ENCODE measurements around the gene LDLRAD4.

Gene LDLRAD4

DNA sequence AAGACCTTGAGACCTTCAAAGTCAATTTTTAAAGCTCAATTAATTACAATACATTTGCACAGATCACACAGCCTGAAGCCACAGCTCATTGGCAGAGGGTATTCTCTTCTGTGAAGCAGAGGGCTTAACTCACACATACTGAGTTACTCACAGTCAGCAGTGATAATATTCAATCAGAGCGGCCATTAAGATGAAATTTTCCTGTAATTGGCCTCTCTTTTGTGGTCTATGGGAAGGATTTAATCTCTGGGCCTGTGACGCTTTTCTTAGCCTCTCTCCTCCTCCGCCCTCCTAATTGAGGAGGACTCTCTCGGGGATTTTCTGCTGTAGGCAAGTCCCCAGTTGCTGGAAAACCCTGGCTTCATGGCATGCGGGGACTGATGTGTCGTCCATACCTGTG lies 12.3 kb upstream of the LDLRAD4 start:
- no peak for DNase-seq

DNA sequence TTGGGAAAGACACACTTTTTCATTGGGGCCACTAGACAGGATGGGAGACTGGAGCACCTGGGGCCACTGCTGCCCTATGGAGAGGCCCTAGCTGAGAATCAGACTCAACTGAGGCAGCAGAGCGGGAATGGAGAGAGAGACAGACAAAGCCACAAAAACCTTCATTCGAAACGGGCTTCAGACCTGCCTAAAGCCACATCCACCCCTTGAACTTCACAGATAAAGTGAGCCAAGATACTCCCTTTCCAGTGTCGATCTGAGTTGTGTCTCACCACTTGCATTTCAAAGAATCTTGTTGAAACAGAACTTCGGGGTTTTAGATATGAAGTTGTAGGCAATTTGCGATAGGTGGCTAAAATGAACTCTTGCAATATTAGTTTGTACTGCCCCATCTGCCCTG lies 11.3 kb upstream of the LDLRAD4 start:
- no peak for DNase-seq

DNA sequence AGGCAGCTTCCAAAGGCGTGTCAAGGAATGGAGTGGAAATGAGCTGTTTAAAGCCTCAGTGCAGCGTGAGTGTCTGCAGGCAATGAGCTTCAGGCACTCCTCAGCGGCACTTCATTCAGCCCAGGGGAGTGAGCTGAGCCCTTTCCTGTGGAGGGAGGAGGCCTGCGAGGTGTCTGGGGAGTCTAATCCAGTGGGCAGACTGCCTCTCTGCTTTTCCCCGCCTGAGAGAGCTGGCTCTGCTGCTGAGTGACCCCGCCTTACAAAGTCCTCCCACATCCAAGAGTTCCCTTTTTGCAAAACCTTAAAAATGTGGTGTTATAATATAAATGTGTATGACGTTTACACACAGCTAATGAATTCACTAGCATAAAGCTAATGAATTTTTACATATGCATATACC lies 7.0 kb upstream of the LDLRAD4 start:
- no peak for DNase-seq

- DNase-seq: no peak
These were observed 5.3 kb upstream of the LDLRAD4 start for GRCh38 chr18:13213036-13213795.

- no peak for DNase-seq
These were observed 4.0 kb upstream of the LDLRAD4 start for GRCh38 chr18:13214609-13215008.

GRCh38 chr18:13216092-13216582 lies 2.4 kb upstream of the LDLRAD4 start:
- peak; percentile 24 to 55 for DNase-seq

- no peak for DNase-seq
These were observed 1.7 kb upstream of the LDLRAD4 start for GRCh38 chr18:13216711-13217465.

- DNase-seq: peak; percentile 4 to 69
These were observed 1.0 kb upstream of the LDLRAD4 start for GRCh38 chr18:13217466-13217961.

DNA sequence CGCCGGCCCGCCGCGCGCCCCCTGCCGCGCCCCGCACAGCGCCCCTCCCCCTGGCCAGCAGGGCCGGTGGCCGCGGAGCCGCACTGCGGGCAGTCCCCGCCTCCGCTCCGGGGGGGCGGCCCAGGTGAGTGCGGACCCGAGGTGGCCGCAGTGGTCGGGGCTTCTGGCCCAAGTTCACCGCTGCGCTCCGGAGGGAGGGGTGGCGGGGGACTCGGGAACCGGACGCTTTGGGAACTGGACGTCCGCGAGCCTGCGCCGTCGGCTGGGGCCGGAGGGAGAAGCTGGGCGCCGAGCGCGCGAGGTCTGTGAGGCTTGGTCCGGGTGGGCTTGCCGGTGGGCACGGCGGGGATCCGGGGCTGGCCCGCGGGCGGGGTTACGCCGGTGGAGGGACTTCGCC lies 591 bp upstream of the LDLRAD4 start:
- DNase-seq: no peak

DNA sequence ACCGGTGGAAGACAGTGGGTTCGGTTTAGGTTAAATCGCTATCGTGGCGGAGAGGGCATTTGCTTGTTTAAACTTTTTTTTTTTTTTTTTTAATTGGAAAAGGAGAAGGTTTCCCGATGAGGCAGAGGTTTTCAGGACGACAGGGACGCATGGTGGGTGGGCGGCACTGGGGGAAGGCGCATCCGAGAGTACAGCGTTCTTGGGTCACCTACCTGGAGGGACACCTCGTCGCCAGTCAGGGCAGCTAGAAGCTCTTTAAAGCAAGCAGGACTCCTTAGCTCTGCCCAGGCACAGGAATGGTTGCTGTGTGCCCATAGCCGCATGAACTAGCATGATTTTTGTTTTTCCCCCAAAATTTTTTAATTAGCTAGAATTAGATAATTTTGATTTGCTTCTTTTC lies 437 bp downstream of the LDLRAD4 start:
- DNase-seq: no peak

GRCh38 chr18:13219593-13220159 lies 1.1 kb downstream of the LDLRAD4 start:
- DNase-seq: no peak

GRCh38 chr18:13220361-13220991 lies 1.9 kb downstream of the LDLRAD4 start:
- DNase-seq: no peak

- DNase-seq: no peak
These were observed 3.6 kb downstream of the LDLRAD4 start for GRCh38 chr18:13221869-13222855.

DNA sequence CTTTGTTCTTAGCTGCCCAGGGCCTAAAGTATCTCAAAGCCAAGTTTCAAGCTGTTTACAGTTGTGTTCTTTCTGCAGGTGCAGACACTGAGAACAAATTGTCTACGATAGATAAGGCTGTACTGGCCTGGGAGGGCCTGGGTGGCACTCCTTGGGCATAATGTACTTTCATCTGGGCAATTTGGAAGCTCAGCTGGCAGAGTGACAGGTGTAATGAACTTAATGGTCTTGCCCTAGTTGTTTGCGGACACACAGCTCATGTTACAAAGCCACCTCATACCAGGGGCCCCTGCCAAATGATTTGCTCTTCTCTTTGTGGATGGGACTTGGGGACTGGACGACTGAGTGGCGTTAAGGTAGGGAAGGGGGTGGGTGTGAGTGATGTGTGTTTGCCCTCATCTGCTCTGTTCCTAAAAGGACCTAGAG lies 4.3 kb downstream of the LDLRAD4 start:
- no peak for DNase-seq

DNA sequence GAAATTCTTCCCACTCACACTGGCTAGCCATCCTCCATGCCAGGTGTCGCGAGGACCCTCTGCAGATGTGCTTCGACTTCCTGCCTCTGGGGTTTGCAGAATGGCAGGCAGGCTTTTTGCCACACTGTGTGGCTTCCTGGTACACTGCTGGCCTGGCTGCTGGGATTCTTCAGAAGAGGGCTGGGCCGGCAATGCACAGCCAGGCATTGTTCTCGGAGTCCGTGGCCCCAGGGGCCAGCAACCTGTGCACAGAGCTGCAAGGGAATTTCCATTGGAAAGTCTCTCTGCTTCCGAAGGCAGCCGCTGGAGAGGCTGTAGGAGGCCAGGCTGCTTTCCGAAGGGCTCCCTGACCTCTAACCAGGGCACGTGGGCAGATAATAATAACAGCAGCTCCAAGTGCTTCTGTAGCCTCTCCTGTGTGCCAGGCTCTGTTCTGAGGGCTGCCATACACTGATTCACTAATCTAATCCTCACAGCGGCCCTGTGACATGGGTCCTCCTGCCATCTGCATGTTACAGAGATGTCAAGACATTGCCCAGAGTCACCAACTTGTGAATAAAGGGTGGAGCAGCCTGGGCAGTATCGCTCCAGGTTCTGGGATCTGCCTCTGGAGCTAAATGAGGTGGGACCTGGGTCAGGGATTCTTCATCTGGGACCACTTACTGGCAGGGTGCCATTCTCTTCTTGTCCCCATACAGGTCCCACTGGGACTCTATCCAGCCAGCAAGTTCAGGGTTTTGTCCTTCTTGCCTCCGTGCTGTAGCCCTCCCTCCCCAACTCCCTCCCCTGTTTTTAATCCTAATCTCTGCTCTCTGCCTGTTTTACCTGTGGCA lies 5.0 kb downstream of the LDLRAD4 start:
- no peak for DNase-seq

DNA sequence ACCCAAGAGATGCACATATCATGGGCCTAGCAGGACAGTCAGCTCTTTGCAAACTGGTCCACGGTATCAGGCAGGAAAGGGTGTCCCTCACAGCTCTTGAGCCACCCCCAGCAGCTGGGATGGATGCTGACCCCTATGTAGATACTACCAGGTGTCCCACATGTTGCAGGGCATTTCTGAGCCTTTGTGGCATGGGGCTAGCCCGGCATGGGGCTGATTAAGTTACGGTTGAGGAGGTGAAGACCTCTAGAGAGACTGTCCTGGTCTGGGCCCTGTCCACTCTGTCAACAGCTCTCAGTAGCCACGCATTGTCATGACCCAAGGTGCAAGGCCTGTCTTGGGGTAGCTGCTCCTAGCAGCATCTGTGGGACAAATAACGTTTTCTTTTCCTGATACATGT lies 6.7 kb downstream of the LDLRAD4 start:
- DNase-seq: no peak

GRCh38 chr18:13226533-13227144 lies 8.1 kb downstream of the LDLRAD4 start:
- no peak for DNase-seq

- no peak for DNase-seq
These were observed 9.3 kb downstream of the LDLRAD4 start for GRCh38 chr18:13227910-13228309.

DNA sequence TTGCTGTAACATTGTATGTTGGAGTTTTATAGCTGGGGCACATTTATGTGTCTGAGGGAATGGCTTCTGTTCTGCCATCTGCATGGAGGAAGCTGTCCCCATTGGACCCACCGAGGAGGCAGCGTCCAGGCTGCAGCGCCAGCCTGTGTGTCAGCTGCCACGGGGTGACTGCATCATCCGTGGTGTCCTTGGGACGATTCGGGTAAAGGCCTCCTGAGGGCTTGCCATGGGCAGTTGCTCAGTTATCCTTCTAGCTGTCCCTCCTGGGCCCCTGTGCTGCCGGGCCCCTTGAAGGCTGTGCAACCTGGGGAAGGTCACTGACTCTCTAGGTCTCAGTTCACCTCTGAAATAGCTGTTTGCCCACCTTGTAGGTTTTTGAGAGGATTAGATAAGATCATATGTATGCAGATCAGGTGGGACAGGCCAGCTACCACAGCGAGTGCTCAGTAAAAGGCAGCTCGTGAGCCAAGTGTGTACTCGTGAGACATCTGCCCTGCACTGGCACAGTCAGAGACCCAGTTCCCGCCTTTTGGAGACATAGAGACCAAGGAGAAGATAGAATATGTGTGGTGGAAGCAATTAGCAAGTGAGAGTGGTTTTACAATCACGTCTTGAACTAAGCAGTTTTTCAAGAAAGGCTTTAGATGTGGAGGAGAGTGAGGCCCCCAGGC lies 10.6 kb downstream of the LDLRAD4 start:
- DNase-seq: no peak

DNA sequence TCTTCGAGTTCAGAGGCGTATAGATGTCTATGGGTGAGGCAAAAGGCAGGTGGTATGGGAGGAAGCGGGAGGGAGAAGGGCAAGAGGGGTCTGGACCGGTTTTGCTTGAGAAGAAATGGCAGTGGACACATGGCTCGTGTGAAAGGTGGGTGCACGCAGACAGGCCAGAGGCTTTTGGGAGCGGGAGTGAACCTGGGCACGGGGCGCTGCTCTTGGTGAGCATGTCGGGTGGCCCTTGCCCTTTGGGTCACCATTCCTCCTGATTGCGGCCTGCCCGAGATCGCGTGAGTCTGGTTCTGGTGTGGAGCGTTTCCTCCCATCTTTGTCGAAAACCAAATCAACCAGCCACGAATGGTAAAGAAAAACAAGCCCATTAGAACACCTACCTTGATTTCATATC lies 12.6 kb downstream of the LDLRAD4 start:
- no peak for DNase-seq

All from bone marrow (tissue), 2 donors.